Fibroblast of skin of right biceps (primary cell): ENCODE results near the gene MAD2L2.

ENCODE experiments used
- DNase-seq: peaks from one replicate; pipeline ENCODE4 v3.0.0-alpha.2; 2013

The MAD2L2 gene

DNA sequence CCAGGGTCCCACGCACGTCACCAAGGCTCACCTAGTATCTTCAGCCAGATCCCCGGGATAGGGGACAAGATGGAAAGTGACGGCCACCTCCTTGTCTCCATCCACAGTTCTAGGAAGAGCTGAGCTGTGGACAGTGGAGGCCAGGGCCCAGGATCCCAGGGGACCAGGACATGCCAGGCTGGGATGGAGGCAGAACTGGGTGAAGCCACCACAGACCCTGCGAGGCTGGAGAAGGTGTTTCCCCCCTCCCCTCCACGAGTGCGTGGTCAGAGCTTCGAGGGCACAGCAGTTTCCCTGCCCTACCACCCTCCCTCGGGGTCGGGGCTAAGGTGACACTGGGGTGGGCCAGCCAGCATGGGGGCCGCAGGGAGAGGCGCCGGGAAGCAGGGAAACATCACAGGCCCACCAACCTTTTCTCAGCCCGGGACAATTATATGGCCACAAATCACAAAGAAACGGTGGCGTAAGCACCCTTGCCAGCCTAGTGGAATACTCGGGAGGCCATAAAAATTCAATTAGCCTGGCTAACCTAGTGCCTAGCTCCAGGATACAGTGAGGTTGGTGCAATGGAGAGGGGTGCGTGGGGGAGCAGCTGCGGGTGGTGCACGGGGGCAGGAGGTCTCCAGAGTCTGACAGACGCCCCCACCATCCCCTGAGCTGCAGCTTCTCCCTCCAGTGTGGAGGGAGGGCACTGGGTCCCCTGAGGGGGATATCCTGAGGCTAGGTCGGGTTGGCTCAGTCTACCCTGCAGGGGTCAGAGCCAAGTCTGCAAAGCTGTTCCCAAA is 23.9 kb upstream of the MAD2L2 start:
- no peak for DNase-seq

DNA sequence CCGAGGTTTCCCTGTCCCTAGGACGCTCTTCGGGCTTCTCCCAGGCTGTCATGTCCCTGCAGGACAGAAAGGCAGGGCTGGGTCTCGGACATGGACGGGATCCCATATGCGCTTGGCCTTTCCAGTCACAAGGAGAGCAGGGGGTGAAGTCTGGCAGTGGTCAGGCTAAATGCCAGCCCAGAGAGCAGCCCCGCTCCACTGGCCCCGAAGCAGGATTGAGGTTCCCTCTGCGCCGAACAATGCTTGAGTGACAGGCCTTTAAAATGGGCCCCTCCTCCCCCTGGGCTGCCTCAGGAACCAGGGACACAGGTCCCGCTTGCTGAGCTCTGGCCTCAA is 23.2 kb upstream of the MAD2L2 start:
- DNase-seq, result no peak

DNA sequence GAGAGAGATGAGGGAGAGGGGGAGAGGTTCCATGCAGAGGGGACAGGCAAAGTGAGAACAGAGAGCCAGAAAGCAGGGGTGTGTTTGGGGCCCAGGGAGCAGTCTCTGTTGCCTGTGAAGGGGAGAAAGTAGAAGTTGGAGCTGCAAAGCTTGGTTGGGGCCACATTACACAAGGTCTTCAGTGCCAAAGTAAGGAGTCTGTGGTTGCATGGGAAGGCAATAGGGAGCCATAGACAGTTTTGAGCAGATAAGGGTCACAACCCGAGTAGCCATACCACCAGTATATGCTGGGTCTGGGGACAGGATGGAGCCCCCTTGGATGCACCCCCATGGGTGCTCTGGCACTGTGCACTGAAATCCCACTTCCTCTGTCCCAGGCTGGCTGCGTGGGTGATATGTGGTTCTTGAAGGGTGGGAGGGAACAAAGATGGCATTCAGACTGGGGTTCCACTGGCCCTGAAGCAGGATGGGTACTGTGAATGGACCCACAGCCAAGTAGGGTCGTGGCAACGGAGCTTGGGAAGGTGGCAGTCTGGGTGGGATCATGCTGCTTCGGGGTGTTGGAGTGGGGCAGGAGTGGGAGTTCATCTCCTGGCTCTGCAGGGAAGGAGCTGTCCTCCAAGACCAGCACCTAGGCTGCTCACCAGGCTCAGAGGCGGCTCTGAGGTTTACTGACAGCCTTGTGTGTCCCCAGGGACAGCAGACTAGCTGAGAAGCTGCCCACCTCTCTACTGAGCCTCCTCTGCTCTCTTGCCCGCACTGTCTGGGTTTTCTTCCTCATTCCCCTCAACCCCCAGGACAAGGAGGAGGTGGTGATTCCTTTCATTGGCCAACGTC is 22.6 kb upstream of the MAD2L2 start:
- DNase-seq, result no peak

- DNase-seq, result no peak
Measured at GRCh38 chr1:11701981-11702803, 21.2 kb upstream of the MAD2L2 start.

DNA sequence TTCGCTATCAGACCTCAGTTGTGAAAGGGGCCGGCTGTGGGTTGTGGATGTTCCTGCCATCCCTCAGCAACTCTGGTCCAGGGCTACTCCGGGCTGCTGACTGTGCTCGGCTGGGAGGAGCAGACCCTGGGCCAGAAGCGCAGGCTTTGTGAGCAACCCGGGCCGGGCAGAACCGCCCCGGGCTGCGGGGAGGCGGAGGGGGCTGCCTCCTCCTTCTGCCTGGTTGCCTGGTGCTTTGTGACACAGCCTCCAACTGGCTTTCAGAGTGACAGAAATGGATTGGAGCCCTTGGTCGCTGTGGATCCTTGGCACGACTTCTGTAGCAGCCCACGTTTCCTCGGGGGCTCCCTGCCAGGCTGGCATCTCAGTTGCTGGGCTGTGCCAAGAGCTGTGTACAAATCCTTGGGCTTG is 20.6 kb upstream of the MAD2L2 start:
- DNase-seq, result no peak

DNA sequence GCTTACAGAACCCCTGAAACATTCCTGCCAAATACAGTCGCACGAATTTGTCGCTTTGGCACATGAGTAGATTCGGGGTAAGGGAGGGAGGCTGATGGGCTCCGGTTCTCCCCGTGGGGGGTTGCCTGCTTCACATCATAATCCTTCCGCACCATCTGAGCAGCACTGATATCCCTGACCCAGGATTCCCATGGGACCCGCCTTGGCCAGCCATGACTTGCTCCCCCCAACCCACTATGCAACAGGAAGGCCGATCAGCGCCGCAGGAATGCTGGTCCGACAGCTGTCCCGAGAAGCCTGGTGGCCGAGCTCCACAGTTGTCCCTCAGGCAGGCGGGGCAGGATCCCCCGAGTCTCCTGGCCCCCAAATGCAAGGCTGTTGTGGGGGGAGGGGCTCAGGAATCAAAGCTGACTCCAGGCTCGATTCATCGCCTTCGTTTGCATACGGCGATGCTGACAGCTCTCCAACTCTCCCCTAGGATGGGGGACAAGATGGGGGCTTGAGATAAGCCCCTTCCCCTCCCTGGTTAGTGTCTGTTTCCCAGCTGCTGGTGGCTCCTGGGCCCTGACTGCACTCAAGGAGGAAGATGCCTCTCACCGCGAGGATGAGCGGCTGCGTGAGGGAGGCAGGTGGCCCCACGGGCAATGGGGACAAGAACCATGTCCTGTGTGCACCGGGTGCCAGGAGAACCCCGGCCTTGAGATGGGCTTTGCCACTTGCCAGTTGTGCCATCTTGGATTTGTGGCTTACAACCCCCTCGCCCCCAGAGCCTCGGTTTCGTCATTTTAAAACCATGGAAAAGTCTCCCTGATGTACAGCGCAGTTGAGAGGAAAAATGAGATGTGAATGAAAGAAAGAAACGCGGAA is 19.9 kb upstream of the MAD2L2 start:
- no peak for DNase-seq

- no peak for DNase-seq
Measured at GRCh38 chr1:11697893-11698210, 16.9 kb upstream of the MAD2L2 start.

- DNase-seq, result no peak
Measured at GRCh38 chr1:11697188-11697892, 16.4 kb upstream of the MAD2L2 start.

DNA sequence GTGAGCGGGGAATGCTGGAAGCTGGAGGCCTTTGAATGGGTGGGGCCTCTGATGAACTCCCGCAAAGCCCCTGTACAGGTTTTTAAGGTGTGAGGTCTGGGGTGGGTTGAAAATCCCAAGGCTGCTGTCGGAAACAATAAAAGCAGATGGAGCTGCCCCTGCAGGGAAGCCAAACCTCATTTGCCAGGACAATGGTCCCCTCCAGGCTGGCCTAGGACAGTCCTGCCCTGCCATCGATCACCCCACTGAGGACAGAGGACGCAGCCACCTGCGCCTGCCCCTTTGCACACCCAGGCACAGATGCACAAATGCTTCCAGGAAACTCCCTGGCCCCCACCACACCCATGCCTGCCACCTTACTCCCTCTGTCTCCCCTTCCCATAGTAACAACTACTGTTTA is 14.9 kb upstream of the MAD2L2 start:
- DNase-seq, result no peak

DNA sequence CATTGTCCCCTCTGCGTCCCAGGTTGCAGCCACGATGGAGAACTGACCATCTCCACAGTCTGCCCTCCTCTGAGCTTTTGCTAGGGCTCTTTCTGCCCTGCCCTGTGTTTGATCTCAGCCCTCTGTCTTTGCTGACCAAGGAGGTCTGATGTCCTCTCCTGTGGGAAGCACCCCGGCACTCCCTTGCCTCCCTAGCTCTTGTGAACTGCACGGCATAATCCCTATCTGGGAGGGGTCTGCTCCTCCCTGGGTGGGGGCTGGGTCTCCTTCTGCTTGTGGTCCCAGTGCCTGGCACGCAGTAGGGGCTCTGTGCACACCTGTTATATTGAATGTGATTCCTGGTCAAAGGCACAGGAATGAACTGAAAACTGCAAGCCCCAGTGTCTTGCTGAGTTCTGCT is 13.0 kb upstream of the MAD2L2 start:
- no peak for DNase-seq

DNA sequence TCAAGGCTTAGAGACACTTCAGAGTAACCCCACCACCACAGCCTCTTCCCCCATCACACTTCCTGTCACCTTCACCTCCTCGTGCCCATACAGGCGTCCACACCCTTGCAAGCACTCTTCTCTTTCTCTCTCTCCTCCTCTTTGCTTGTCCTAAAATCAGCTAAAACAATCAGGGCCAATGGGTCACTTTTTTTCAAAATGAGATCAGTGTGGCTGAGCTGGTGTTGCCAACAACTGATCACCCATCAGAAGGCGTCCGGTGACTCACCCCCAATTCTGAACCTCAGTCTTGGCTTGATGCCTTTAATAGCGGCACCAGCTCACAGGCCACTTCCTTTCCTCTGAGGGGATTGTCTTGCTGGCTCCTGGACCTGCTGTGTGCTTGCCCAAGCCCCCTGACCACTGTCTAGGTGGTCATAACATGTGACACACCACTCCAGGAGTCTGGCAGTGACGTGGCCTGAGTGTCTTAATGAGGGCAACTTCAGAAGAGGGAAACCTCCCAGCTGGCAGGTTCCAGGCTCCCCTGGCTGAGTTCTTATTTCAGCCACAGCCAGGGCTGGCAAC is 12.2 kb upstream of the MAD2L2 start:
- peak; percentile 81 for DNase-seq

DNA sequence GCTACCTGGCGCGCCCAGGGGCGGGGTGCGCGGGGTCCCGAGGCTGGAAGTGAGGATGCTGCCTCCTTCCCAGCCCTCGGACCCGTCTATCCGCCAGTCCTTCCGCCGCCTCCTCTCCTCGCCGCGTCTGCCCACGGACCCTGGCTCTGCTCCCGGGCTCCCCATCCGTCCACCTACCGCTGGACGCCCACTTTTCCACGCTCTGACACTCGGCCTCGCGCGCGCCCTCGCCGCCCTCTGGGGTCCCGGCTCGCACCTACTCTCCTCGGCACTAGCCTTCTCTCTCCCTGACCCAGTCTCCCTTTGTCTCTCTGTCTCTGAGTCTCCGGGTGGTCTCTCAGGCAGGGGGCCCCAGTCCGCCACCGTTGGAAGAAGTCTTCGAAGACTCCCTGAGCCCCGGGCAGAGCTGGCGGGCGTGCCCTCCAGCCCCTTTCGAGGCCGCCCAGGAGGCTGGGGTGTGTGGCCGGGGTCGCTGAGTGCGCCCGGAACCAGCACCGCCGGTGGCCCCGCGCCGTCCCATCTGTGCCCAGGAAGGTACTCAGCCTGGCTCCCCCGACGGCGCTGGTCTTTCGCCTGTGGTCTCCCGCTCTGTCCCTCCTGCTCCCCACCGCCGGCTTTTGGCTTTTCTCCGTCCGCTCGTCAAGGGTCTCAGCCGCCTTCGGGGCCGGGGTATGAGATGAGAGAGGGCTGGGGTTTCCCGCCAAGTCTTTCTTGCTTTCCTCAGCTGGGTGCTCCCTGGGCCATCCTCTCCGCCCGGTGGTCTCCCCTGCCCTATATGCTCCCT is 11.2 kb upstream of the MAD2L2 start:
- no peak for DNase-seq

- no peak for DNase-seq
Measured at GRCh38 chr1:11691302-11691914, 10.5 kb upstream of the MAD2L2 start, which contains the start of gene DRAXIN. Gene DRAXIN, plus strand, starts transcription at chr1:11691710. Its CDS starts 14,549 bp downstream, at chr1:11706259.

GRCh38 chr1:11690397-11691301 is 9.7 kb upstream of the MAD2L2 start:
- no peak for DNase-seq

GRCh38 chr1:11688506-11688905 is 7.6 kb upstream of the MAD2L2 start:
- DNase-seq, result no peak

DNA sequence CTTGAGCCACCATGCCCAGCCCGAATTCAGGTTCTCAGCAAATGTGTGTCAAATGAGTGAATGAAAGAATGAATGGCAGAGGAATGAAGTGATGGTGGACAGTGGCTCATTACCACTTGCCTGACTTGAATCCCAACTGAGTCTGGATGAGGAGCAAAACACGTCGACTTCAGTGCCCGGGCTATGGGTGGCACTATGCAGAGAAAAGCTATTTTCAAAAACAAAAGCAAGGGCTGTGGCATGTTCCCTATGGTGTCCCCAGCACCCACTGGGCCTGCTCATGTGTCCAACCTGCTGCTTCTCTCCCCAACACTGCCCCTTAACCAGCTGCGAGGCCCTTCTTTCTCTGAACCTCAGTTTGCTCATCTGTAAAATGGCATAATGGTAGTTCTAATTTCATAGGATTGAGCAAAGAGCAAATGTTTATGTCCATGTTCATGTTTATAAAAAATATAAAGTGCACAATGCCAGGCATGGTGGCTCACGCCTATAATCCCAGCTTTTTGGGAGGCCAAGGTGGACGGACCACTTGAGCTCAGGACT is 4.3 kb upstream of the MAD2L2 start:
- no peak for DNase-seq

GRCh38 chr1:11684070-11684469 is 3.1 kb upstream of the MAD2L2 start:
- peak; percentile 22 for DNase-seq

GRCh38 chr1:11682799-11683198 is 1.9 kb upstream of the MAD2L2 start:
- DNase-seq, result no peak

DNA sequence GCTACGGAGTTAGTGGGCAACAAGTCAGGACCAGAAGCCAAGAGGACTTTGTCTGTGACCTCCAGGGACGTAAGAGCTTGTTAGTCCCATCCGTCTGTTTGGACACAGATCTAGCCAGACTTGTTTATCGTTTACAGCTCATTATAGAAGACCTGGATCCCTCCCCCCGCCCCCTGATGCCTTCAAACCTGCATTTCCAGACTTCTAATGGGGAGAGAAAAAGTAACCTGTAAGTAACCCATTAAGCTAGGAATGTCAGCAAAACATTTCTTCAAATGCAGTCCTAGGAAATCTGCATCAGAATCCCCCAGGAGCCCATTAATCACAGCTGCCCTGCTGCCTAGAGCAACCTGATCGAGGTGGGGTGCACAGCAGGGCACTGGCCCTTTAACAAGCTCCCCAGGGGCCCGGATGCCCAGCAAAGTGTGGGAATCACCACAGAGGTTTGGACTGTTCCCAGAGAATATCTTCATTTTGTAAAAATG is 1.4 kb upstream of the MAD2L2 start:
- DNase-seq, result no peak
